K562 (cell line): ENCODE measurements around the gene PIEZO2. TPM values are rescaled to one million over a fixed set of nuclear protein-coding genes. Genes with fewer than 3 reads are reported as not detected.

Source experiments
- ATAC-seq: fragments of 200-7000 bp; cut with Tn5 transposase; 3 replicates; pipeline ENCODE4 v1.9.1; 2020; ENCODE audit warnings: moderate library complexity
- BruUV-seq: library from RNA; stranded (reverse); fragments of 400-500 nt; replicated peaks from 2 replicates; lab custom pipeline; 2021; lab: Mats Ljungman, UMichigan
- CTCF ChIA-PET: fragments of 300-600 bp; formaldehyde crosslinking; extraction: SDS; loops from one replicate; lab custom pipeline; 2021; ENCODE audit warnings: low intra/inter-chr PET ratio; lab: Yijun Ruan, JAX
- POLR2A ChIA-PET: fragments of 300-600, 350-650 bp; sonication (Branson Sonifier 250); formaldehyde crosslinking; extraction: SDS; loops from one replicate; lab custom pipeline; 2021; ENCODE audit warnings: antibody characterized with exemption, inconsistent platforms; lab: Yijun Ruan, JAX
- DNase-seq, 4 experiments: peaks; one replicate each; pipeline versions ENCODE4 v3.0.0 to v3.0.0-alpha.2; 2011 to 2018; ENCODE audit warnings: low spot score in 3 of 4, mixed read lengths in 3 of 4; ENCODE audit errors: extremely low read depth in 1 of 4
- FAIRE-seq: peaks from 2 replicates; lab custom pipeline; 2011; peaks lifted over from hg19 to GRCh38; lab: Jason Lieb, UNC
- H2AFZ ChIP-seq: 2 replicates; pipeline ENCODE4 v1.6.0; 2011; ENCODE audit warnings: low read depth, low read length, control low read depth, inconsistent platforms
- H3K27ac ChIP-seq: fragments of 200-600 bp; 3 replicates; pipeline ENCODE4 v1.8.0; 2011; ENCODE audit warnings: low read depth, mild to moderate bottlenecking, control low read depth, inconsistent platforms, low read length, moderate library complexity, mixed read lengths; ENCODE audit errors: extremely low read depth
- H3K27me3 ChIP-seq, 2 experiments: fragments of 300-600 bp in 1 of 2; 2 replicates in 1 of 2; 3 replicates in 1 of 2; pipeline versions ENCODE4 v1.6.0 to v1.8.0; 2011; ENCODE audit warnings: inconsistent platforms in 2 of 2, low read length in 2 of 2, mild to moderate bottlenecking in 1 of 2, mixed read lengths in 1 of 2, moderate library complexity in 1 of 2; ENCODE audit not compliant: control insufficient read depth in 2 of 2, insufficient read depth in 2 of 2
- H3K36me3 ChIP-seq: fragments of 300-600 bp; 3 replicates; pipeline ENCODE4 v1.8.0; 2011; ENCODE audit warnings: mild to moderate bottlenecking, low read length, inconsistent platforms; ENCODE audit not compliant: control insufficient read depth, insufficient read depth
- H3K4me1 ChIP-seq, 2 experiments: fragments of 200-600 bp in 1 of 2; replicated peaks in 1 of 2; 2 replicates in 1 of 2; 3 replicates in 1 of 2; pipeline versions ENCODE4 v1.5.1 to v1.8.0; 2011; ENCODE audit warnings: inconsistent platforms in 2 of 2, low read length in 2 of 2, mild to moderate bottlenecking in 1 of 2, mixed read lengths in 1 of 2, moderate library complexity in 1 of 2; ENCODE audit not compliant: control insufficient read depth in 2 of 2, insufficient read depth in 2 of 2
- H3K4me2 ChIP-seq: 2 replicates; pipeline ENCODE4 v1.6.1; 2011; ENCODE audit warnings: low read length, control low read depth, inconsistent platforms, mixed read lengths; ENCODE audit not compliant: insufficient read depth
- H3K4me3 ChIP-seq: fragments of 200-600 bp; sonication (generic), shearing (Covaris generic); 2 replicates; pipeline ENCODE4 v1.5.1; 2016; ENCODE audit warnings: control low read depth, inconsistent platforms
- H3K79me2 ChIP-seq: fragments of 200-600 bp; 3 replicates; pipeline ENCODE4 v1.8.0; 2011; ENCODE audit warnings: low read length, inconsistent platforms; ENCODE audit not compliant: control insufficient read depth, insufficient read depth
- H3K9ac ChIP-seq, 2 experiments: 2 replicates each; pipeline versions ENCODE4 v1.6.0 to v1.6.1; 2011; ENCODE audit warnings: low read depth in 2 of 2, low read length in 2 of 2, control low read depth in 1 of 2, inconsistent platforms in 1 of 2, mild to moderate bottlenecking in 1 of 2, mixed read lengths in 1 of 2; ENCODE audit not compliant: insufficient read depth in 1 of 2
- H3K9me1 ChIP-seq: one replicate; pipeline ENCODE4 v1.6.0; 2011; ENCODE audit warnings: inconsistent platforms, mild to moderate bottlenecking, low read length, moderate library complexity; ENCODE audit not compliant: control insufficient read depth, insufficient read depth
- H3K9me3 ChIP-seq: replicated peaks from 2 replicates; pipeline ENCODE4 v1.5.1; 2011; ENCODE audit warnings: low read depth, low read length, inconsistent platforms; ENCODE audit not compliant: control insufficient read depth, insufficient read depth
- H4K20me1 ChIP-seq: replicated peaks from 2 replicates; pipeline ENCODE4 v1.6.1; 2011; ENCODE audit warnings: low read length, inconsistent platforms, mixed read lengths; ENCODE audit not compliant: control insufficient read depth, insufficient read depth
- CEBPG ChIP-seq, 3 experiments: fragments of 200-800 bp in 1 of 3; sonication (Bioruptor generic) in 1 of 3; sonication (generic) in 1 of 3; formaldehyde crosslinking in 1 of 3; IDR thresholded peaks in 2 of 3; conservative IDR thresholded peaks in 1 of 3; 2 replicates each; pipeline versions ENCODE4 v1.6.1 to v1.8.0; 2016 to 2022; ENCODE audit warnings: missing compliant biosample characterization in 2 of 3, missing genetic modification characterization in 2 of 3, mild to moderate bottlenecking in 1 of 3, missing genetic modification reagents in 1 of 3
- CREM ChIP-seq: IDR thresholded peaks from 2 replicates; pipeline ENCODE4 v1.6.1; 2014; ENCODE audit warnings: antibody characterized with exemption, low read depth
- TCF7L2 ChIP-seq: fragments of 150-350 bp; IDR thresholded peaks from 2 replicates; pipeline ENCODE4 v1.6.1; 2016; ENCODE audit warnings: low read depth, mild to moderate bottlenecking, low read length, moderate library complexity
- ZNF507 ChIP-seq: conservative IDR thresholded peaks from 2 replicates; pipeline ENCODE4 v1.6.1; 2017; ENCODE audit warnings: missing genetic modification characterization, missing compliant biosample characterization
- ZNF639 ChIP-seq, 2 experiments: fragments of 200-800 bp in 1 of 2; sonication (Bioruptor generic) in 1 of 2; sonication (generic) in 1 of 2; formaldehyde crosslinking in 1 of 2; IDR thresholded peaks in 1 of 2; conservative IDR thresholded peaks in 1 of 2; 2 replicates each; pipeline versions ENCODE4 v1.5.0 to v1.6.1; 2016 to 2020; ENCODE audit warnings: missing compliant biosample characterization in 1 of 2, missing genetic modification characterization in 1 of 2, missing genetic modification reagents in 1 of 2
- ZNF778 ChIP-seq: fragments of 450-650 bp; formaldehyde crosslinking; IDR thresholded peaks from 2 replicates; pipeline ENCODE4 v1.4.0; 2020; ENCODE audit warnings: mild to moderate bottlenecking, moderate library complexity
- WGBS: fragments of 100-300 bp; shearing (Covaris generic); methylation state at CpG from one replicate; pipeline ENCODE4 v1.1.6; 2016; ENCODE audit warnings: low coverage, mixed read lengths; ENCODE audit not compliant: insufficient coverage; ENCODE audit errors: missing lambda C conversion rate; 5-methylcytosine and 5-hydroxymethylcytosine counted together
- in situ Hi-C: fragments of 300-500 bp; cut with MboI; formaldehyde crosslinking; loops from 4 replicates; pipeline ENCODE4 v1.15.0; 2018; ENCODE audit warnings: inconsistent platforms, mixed read lengths
- intact Hi-C: fragments of 100-400 bp; cut with micrococcal nuclease; formaldehyde crosslinking; loops from 2 replicates; pipeline ENCODE4 v1.14.2; 2022
- polyA plus RNA-seq, 8 experiments: library from polyadenylated mRNA; depleted of rRNA in 4 of 8; stranded (reverse) in 5 of 8; unstranded in 3 of 8; fragments of >200 nt; fragmentation: Nextera tagmentation in 2 of 8; fragmentation: Illumina TruSeq in 1 of 8; extraction: Ambion mirVana in 2 of 8; extraction: Trizol in 1 of 8; gene quantifications; 2 replicates each; pipeline versions ENCODE4 v1.2.1 to v1.2.3, GENCODE V29; 2011 to 2014; ENCODE audit warnings: inconsistent platforms in 1 of 8, missing spikeins in 1 of 8
- total RNA-seq, 7 experiments: library from RNA; depleted of rRNA in 6 of 7; stranded (reverse); fragments of >200 nt in 6 of 7; fragmentation: Illumina TruSeq in 2 of 7; extraction: Trizol in 2 of 7; gene quantifications; 2 replicates each; pipeline versions ENCODE4 v1.2.1 to v1.2.3, GENCODE V29; 2011 to 2021; ENCODE audit warnings: low replicate concordance in 1 of 7
- TF ChIP-seq, protein P1 (sequence below): fragments of 250-450 bp; sonication (Bioruptor Pico); IDR thresholded peaks from 2 replicates; pipeline ENCODE4 v1.5.0; 2021

PIEZO2 gene
- total and polyA plus RNA-seq, 9 of the 15 experiments (the other 6 are each of a cell fraction or from before 2014, with no cell fraction given), result 0.54 to 4.1 (median 2.0) TPM

- Histone ChIP-seq H3K4me1 (no peaks in the 10 kb centered on the region), H3K27ac (no peak overlapping the region), H3K4me2 (no peak overlapping the region), H3K9me3 (no peaks in the 10 kb centered on the region; the same call in 1 of the 2 replicates), H3K36me3 (no peaks in the 10 kb centered on the region), H3K4me3 (no peak overlapping the region), H4K20me1 (no peaks in the 10 kb centered on the region), H2AFZ (no peak overlapping the region), H3K27me3 (no peaks in the 10 kb centered on the region), H3K9ac (no peak overlapping the region), H3K9me1 (no peaks in the 10 kb centered on the region), H3K79me2 (no peaks in the 10 kb centered on the region)
- in situ Hi-C loops, result no loop called here
- 0% methylated on average over 4 of the region's 4 CpGs for WGBS
- ATAC-seq (no peak), DNase-seq (no peak), FAIRE-seq (no peak)
- ChIA-PET CTCF (no interaction called here), POLR2A (no interaction called here)
- no TSS peak for BruUV-seq
- intact Hi-C loops, result no loop called here
- no peak for TF ChIP-seq CREM
- TF ChIP-seq, protein P1, sequence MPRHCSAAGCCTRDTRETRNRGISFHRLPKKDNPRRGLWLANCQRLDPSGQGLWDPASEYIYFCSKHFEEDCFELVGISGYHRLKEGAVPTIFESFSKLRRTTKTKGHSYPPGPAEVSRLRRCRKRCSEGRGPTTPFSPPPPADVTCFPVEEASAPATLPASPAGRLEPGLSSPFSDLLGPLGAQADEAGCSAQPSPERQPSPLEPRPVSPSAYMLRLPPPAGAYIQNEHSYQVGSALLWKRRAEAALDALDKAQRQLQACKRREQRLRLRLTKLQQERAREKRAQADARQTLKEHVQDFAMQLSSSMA (CRISPR knock-in tag), result no peak
- no peak for TF ChIP-seq CEBPG (CRISPR knock-in tag; IDR thresholded peaks at IDR 0.05)
- TF ChIP-seq CEBPG (tag; conservative IDR thresholded peaks at IDR 0.05 in 1 of 2, IDR thresholded peaks at IDR 0.05 in 1 of 2), result no peak
- TF ChIP-seq ZNF507 (tag), result no peak
Observed at GRCh38 chr18:10942998-10943397, 206.4 kb downstream of the PIEZO2 start.

DNA sequence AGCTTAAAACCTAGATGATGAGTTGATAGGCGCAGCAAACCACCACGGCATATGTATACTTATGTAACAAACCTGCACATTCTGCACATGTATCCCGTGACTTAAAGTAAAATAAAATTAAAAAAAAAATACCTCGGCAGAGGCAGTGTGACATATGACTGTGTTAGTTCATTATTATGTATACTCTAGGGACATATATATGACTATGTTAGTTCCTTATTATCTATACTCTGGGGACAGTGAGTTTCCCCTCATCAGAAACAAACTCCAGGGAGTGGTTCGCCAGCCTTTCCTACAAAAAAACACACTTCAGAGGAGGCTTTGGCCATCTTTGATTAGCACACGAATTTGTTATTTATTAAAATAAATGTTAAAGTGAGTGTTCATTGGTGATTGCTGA lies 209.5 kb downstream of the PIEZO2 start:
- intact Hi-C loops (no loop called here), in situ Hi-C loops (no loop called here)
- no peak overlapping the region for H3K9ac ChIP-seq
- H2AFZ ChIP-seq, result no peak overlapping the region
- BruUV-seq, result no TSS peak
- no peaks in the 10 kb centered on the region for H3K9me1 ChIP-seq
- FAIRE-seq, result no peak
- TF ChIP-seq TCF7L2 (no peak), ZNF778 (CRISPR knock-in tag) (no peak), ZNF639 (CRISPR knock-in tag; conservative IDR thresholded peaks at IDR 0.05 in 1 of 2, IDR thresholded peaks at IDR 0.05 in 1 of 2) (no peak)
- H3K4me1 ChIP-seq, result no peaks in the 10 kb centered on the region
- 0% methylated on average over 6 of the region's 6 CpGs for WGBS
- H3K27ac ChIP-seq, result no peak overlapping the region
- no peak for ATAC-seq
- no peaks in the 10 kb centered on the region for H3K9me3 ChIP-seq
- H3K79me2 ChIP-seq, result no peaks in the 10 kb centered on the region
- no peak for DNase-seq
- ChIA-PET CTCF (no interaction called here), POLR2A (no interaction called here)
- H3K27me3 ChIP-seq, result no peaks in the 10 kb centered on the region
- H3K36me3 ChIP-seq, result no peaks in the 10 kb centered on the region
- H3K4me3 ChIP-seq, result no peak overlapping the region
- no peak overlapping the region for H3K4me2 ChIP-seq
- no peaks in the 10 kb centered on the region for H4K20me1 ChIP-seq
